ENCODE measurements around the gene FOXJ2.
"Not testable (repeated sequence)": the region's sequence is repeated elsewhere in the genome, so short reads cannot be mapped to it uniquely, and the experiment has no call there.

- TF ChIP-seq CTCF (IDR thresholded peaks at IDR 0.05; ENCODE audit: poor library complexity); EZH2 (IDR thresholded peaks at IDR 0.05; ENCODE audit: borderline replicate concordance); EZH2phosphoT487 (IDR thresholded peaks at IDR 0.05; ENCODE audit: low read depth, severe bottlenecking, unreplicated experiment): not testable (repeated sequence)
Measured at GRCh38 chr12:7983460-7983859, 49.1 kb upstream of the FOXJ2 start.
